Right ventricle myocardium superior (tissue), 1 donor: ENCODE data around the gene ANTXR1. TPM values are rescaled to one million over a fixed set of nuclear protein-coding genes. Genes with fewer than 3 reads are reported as not detected.

Experiments
- ATAC-seq: fragments of 200-7000 bp; cut with Tn5 transposase; one replicate; pipeline ENCODE4 v1.9.1; 2020; ENCODE audit warnings: mild to moderate bottlenecking; ENCODE audit not compliant: poor library complexity
- DNase-seq: peaks from one replicate; pipeline ENCODE4 v3.0.0-alpha.2; 2020
- intact Hi-C: fragments of 100-400 bp; cut with DNase I; formaldehyde crosslinking; loops from one replicate; pipeline ENCODE4 v1.11.2; 2022
- total RNA-seq: library from RNA; stranded (reverse); fragmentation: NEBNext Ultra II Directional; extraction: Animal tissue kit (Norgen Biotek cat#: 25700); gene quantifications from one replicate; pipeline ENCODE4 v1.2.1, GENCODE V29; 2021
- donor health status: DM: no; HTN: yes; CAD: no; lungs with severe emphysema.

ANTXR1 gene
- total RNA-seq, 1 donor from 2014 or later: 31.2 TPM

GRCh38 chr2:69111076-69111475, 98.1 kb downstream of the ANTXR1 start:
- ATAC-seq (no peak), DNase-seq (no peak)
- intact Hi-C loops: no loop called here

DNA sequence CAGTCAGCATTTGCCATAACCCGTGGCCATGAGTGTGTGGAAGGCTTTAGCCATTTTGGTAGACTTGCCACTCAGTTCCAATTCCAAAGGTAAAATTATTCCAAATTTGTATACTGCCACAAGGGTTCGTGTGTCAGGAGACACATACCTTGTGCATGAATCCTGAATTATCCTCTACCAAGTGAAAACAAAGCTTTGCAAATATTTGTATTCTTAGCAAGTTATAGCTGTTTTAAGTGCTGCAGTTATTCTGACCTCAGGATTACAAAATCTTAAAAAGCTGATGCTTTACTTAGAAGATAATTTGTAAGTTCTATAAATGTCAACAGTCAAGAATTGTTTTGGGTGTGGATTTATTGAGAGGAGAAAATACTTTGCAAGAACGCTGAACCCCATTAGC, 100.6 kb downstream of the ANTXR1 start:
- intact Hi-C loops: no loop called here
- DNase-seq: no peak
- no peak for ATAC-seq

DNA sequence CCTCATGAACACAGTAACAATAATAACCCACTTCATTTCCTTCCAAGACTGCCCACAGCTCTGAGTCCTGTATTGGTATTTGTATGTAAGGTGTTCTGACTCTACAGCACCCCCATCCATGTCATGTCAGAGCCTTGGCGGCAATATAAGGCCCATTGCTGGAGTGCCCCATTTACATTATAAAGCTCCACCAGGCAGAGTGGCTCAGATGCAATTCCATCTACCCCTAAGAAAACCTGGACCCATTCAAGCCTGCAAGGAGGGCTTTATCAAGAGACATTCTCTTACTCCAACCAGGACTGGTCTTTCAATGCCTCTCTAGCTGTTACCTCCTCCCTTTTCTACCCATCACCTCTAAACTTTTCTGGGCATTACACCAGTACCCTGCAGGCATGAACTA, 101.6 kb downstream of the ANTXR1 start:
- ATAC-seq (no peak), DNase-seq (no peak)
- intact Hi-C loops: no loop called here

DNA sequence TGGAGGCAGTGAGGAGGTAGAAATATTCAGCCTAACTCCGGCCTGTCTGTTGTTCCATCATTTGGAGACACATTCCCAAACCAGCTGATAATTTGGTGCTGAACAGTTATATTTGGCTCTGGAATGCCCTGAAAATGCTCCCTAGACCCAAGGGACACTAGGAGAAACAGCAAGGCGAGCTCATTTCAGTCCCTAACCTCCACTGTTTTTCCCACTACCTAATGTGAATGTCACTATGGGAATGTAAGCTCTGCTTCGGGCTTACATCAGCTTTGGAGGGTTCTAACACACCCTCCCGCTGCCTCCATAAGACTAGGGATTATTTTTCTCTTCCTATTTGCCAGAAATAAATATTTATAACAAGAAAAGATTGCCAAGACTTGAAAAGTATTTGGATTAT, 103.5 kb downstream of the ANTXR1 start:
- intact Hi-C loops: no loop called here
- ATAC-seq: peak; percentile 30
- no peak for DNase-seq

- intact Hi-C loops: no loop called here
- no peak for DNase-seq
- no peak for ATAC-seq
Observed at GRCh38 chr2:69118609-69119008, 105.6 kb downstream of the ANTXR1 start.

GRCh38 chr2:69119104-69119894, 106.3 kb downstream of the ANTXR1 start:
- intact Hi-C loops: no loop called here
- ATAC-seq (peak; percentile 61), DNase-seq (no peak)

GRCh38 chr2:69122271-69122670, 109.3 kb downstream of the ANTXR1 start:
- no peak for DNase-seq
- no peak for ATAC-seq
- intact Hi-C loops: no loop called here

GRCh38 chr2:69123182-69123581, 110.2 kb downstream of the ANTXR1 start:
- DNase-seq (no peak), ATAC-seq (peak; percentile 78)
- intact Hi-C loops: no loop called here

DNA sequence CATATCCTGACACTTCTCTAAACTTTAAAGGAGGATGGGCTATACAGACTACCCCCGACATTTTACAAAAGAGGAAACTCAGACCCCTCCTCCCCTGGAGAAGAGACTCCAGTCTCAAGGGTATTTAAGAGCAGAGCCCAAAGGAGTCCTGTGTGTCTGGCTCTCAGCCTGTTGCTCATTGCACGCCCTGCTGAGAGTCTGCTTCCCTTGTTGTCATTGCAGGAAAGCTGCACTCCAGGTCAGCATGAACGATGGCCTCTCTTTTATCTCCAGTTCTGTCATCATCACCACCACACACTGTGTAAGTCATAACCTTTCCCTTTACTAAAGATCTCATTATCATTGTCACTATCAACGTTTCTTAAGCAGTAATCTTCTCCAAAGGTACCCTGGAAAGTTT, 111.4 kb downstream of the ANTXR1 start:
- DNase-seq: no peak
- peak; percentile 38 for ATAC-seq
- intact Hi-C loops: no loop called here

- no peak for DNase-seq
- intact Hi-C loops: no loop called here
- no peak for ATAC-seq
Observed at GRCh38 chr2:69125816-69126215, 112.8 kb downstream of the ANTXR1 start.

GRCh38 chr2:69126341-69126740, 113.4 kb downstream of the ANTXR1 start:
- intact Hi-C loops: no loop called here
- no peak for DNase-seq
- ATAC-seq: no peak

DNA sequence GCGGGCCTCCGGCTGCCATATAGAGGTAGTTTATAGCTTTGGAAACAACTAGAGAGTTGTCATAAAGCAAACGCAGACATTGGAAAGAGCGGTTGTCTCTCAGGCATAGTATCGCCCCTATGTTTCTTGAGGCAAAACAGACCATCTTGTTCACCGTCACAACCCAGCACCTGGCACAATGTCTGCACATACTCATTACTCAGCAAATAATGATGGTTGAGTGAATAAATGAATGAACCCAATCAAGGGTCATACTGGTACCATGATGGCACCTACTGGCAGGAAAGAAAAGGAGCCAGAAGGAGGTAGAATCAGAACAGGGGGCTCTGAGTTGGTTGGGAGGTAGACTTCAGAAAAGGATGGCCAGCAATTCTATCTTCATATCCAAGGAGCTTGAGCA, 118.5 kb downstream of the ANTXR1 start:
- intact Hi-C loops: no loop called here
- DNase-seq (no peak), ATAC-seq (no peak)

DNA sequence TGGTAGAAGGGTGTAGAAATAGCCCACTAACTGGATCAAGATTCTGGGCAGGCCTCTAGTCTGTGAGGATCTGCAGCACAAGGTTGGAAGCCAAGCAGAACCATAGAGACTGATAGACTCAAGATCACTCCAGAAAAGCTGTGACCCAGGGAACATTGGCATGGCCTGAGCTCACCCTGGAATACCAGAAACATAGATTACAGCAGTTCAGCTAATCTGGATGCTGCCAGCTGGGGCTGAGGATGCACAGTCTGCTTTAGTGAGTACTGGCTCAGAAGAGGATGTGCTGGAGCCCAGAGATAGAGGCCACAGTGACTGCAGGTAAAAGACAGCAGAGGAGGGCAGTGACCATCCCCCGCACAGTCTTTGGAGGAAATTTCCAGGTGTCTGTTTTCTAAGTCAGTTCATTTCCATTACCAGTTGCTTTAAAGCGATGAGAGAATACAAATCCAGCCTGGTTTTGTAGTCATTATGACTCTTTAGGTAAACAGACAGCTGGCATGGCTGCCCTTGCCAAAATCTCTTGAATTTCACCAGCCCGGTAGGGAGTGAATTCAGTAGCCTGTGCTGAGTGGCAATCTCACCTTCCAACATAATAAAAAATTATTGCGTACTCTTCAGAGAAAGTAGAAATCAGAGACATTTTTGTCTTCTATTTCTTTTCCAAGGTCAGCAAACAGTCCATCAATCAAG, 119.2 kb downstream of the ANTXR1 start:
- ATAC-seq (peak; percentile 34), DNase-seq (no peak)
- intact Hi-C loops: no loop called here

GRCh38 chr2:69132960-69133590, 120.1 kb downstream of the ANTXR1 start:
- intact Hi-C loops: no loop called here
- ATAC-seq (no peak), DNase-seq (no peak)

DNA sequence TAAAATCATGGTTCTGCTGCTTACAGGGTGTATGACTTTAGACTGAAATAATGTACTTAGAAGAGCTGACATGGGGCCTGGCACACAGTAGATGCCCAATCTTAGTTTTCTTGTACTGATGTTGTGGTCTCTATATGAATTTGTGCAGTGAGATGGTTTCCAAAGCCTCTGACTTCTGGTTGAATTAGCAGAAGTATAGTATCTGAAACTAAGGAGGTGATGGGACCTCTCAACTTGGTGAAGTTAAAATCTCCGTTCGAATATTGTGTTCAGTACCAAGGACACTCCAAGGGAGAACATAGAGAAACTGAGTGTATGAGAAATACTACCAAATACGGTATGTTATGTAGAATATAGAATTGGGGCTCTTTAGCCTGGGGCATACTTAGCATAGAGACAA, 120.9 kb downstream of the ANTXR1 start:
- intact Hi-C loops: no loop called here
- DNase-seq: no peak
- no peak for ATAC-seq

DNA sequence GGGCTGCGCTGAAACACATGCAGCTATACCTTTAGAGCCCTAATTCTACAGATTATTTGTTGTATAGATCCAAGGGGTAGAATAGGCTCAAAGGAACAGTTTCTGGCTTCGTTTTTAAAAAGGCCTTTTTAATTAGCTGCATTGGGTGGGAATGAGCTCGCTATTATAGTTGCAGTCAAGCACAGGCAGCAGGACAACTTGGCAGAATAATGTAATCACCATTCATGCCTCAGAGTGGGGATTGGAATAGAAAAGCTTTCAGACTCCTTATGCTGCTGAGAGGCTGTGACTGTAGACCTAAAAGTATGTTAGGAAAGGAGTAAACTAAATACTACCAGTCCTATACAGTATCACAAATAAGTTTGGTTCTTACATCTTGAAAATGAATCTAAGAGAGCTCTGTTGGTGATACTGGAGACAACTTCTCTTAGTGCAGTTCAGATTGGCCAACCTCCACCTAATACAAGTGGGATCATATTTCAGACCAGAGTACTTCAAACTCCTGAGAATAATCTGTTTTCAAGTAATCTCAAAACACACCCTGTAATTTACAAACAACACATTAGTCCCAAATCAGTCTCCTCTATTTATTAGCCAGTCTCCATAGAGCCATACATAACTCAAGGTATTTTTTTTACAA, 121.4 kb downstream of the ANTXR1 start:
- ATAC-seq (no peak), DNase-seq (no peak)
- intact Hi-C loops: no loop called here

GRCh38 chr2:69138247-69138772, 125.3 kb downstream of the ANTXR1 start:
- ATAC-seq (peak; percentile 34), DNase-seq (no peak)
- intact Hi-C loops: no loop called here

DNA sequence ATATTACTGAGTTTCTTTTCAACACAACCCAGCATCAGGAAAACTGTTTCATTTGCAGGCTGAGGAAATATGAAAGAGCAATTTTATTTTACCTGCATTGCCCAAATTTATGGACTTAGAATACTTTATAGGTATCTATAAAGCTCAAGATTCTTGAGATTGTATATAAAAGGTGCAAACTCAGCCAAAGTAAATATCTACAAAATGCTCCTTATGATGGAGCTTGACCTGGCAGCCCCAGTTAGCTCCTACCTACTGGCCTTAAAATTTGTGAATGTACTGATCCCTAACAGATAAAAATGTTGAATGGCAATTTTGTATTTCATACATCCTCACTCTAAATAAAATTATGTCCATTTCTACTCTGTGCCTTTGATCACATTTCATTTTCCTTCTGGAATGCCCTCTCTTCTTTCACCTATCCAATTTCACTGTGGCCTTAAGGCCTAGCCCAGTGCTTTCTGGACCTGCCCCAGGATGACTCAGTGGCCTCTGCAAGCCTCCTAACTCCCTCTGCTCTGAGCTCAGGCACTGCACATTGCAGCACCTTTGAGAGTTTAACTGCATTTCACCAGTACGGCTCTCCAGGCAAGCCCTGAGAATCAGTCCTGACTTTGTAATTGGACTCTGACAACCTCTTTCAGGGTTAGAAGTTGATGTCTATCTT, 125.9 kb downstream of the ANTXR1 start:
- ATAC-seq: peak; percentile 72
- intact Hi-C loops: no loop called here
- DNase-seq: no peak
